ENCODE data around the gene UBE2Q1.
A peak's percentile ranks its signal among the peaks of the same experiment; 100 is the strongest.

Gene UBE2Q1

GRCh38 chr1:154558720-154559465 is 431 bp upstream of the UBE2Q1 start:
- Mint-ChIP-seq H3K36me3 (ENCODE audit: low read depth) (peaks cover 21% of the 10 kb centered on the region), H3K27me3 (ENCODE audit: low read depth) (peaks cover 8% of the 10 kb centered on the region), H3K27ac (peak overlapping the region; percentile 87 to 97 (median 94)), H3K4me1 (peaks cover 31% of the 10 kb centered on the region), H3K4me3 (peak overlapping the region; percentile 89 to 92 (median 91)), H3K9me3 (no peaks in the 10 kb centered on the region)
- TF ChIP-seq, protein P1, sequence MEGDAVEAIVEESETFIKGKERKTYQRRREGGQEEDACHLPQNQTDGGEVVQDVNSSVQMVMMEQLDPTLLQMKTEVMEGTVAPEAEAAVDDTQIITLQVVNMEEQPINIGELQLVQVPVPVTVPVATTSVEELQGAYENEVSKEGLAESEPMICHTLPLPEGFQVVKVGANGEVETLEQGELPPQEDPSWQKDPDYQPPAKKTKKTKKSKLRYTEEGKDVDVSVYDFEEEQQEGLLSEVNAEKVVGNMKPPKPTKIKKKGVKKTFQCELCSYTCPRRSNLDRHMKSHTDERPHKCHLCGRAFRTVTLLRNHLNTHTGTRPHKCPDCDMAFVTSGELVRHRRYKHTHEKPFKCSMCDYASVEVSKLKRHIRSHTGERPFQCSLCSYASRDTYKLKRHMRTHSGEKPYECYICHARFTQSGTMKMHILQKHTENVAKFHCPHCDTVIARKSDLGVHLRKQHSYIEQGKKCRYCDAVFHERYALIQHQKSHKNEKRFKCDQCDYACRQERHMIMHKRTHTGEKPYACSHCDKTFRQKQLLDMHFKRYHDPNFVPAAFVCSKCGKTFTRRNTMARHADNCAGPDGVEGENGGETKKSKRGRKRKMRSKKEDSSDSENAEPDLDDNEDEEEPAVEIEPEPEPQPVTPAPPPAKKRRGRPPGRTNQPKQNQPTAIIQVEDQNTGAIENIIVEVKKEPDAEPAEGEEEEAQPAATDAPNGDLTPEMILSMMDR (IDR thresholded peaks at IDR 0.05; ENCODE audit: unreplicated experiment in 3 of 3) = no peak

GRCh38 chr1:154557248-154557938 is 1.1 kb downstream of the UBE2Q1 start:
- peak overlapping the region; percentile 69 to 91 (median 90) for H3K27ac Mint-ChIP-seq

GRCh38 chr1:154556422-154556821 is 2.0 kb downstream of the UBE2Q1 start:
- H3K4me3 Mint-ChIP-seq = peak overlapping the region; percentile 90 to 94 (median 94)
- peaks cover 36% of the 10 kb centered on the region for H3K4me1 Mint-ChIP-seq
- TF ChIP-seq, protein P1 (IDR thresholded peaks at IDR 0.05; ENCODE audit: unreplicated experiment in 3 of 3) = no peak
- H3K27me3 Mint-ChIP-seq (ENCODE audit: low read depth) = no peaks in the 10 kb centered on the region
- no peaks in the 10 kb centered on the region for H3K9me3 Mint-ChIP-seq
- H3K27ac Mint-ChIP-seq = peak overlapping the region; percentile 55 to 80 (median 68)
- H3K36me3 Mint-ChIP-seq (ENCODE audit: low read depth) = peaks cover 38% of the 10 kb centered on the region

More at GRCh38 chr1:154557248-154557938, 1.1 kb downstream of the UBE2Q1 start:
- Mint-ChIP-seq H3K4me1 (peaks cover 36% of the 10 kb centered on the region), H3K4me3 (peak overlapping the region; percentile 90 to 94 (median 94)), H3K9me3 (no peaks in the 10 kb centered on the region), H3K36me3 (ENCODE audit: low read depth) (peaks cover 33% of the 10 kb centered on the region), H3K27me3 (ENCODE audit: low read depth) (no peaks in the 10 kb centered on the region)
- TF ChIP-seq, protein P1 (IDR thresholded peaks at IDR 0.05; ENCODE audit: unreplicated experiment in 3 of 3) = no peak

- H3K4me1 Mint-ChIP-seq = peaks cover 36% of the 10 kb centered on the region
Measured at GRCh38 chr1:154553056-154554030, 5.1 kb downstream of the UBE2Q1 start.

GRCh38 chr1:154552036-154552435 is 6.4 kb downstream of the UBE2Q1 start:
- Mint-ChIP-seq H3K27me3 (ENCODE audit: low read depth) (no peaks in the 10 kb centered on the region), H3K9me3 (no peaks in the 10 kb centered on the region), H3K4me3 (no peak overlapping the region), H3K27ac (no peak overlapping the region), H3K4me1 (peaks cover 31% of the 10 kb centered on the region), H3K36me3 (ENCODE audit: low read depth) (peaks cover 65% of the 10 kb centered on the region)
- TF ChIP-seq, protein P1 (IDR thresholded peaks at IDR 0.05; ENCODE audit: unreplicated experiment in 3 of 3) = no peak

More at GRCh38 chr1:154553056-154554030, 5.1 kb downstream of the UBE2Q1 start:
- peak overlapping the region in 1 of 3 experiments; percentile 17 for H3K27ac Mint-ChIP-seq
- TF ChIP-seq, protein P1 (IDR thresholded peaks at IDR 0.05; ENCODE audit: unreplicated experiment in 3 of 3) = no peak
- no peaks in the 10 kb centered on the region for H3K9me3 Mint-ChIP-seq
- H3K27me3 Mint-ChIP-seq (ENCODE audit: low read depth) = no peaks in the 10 kb centered on the region
- no peak overlapping the region for H3K4me3 Mint-ChIP-seq
- H3K36me3 Mint-ChIP-seq (ENCODE audit: low read depth) = peaks cover 65% of the 10 kb centered on the region

Data from nephron (organoid).